ENCODE data around the gene ALK. TPM values are rescaled to one million over a fixed set of nuclear protein-coding genes. Genes with fewer than 3 reads are reported as not detected.

Gene ALK
- total and polyA plus RNA-seq, 7 donors: 0.31 to 2.9 (median 1.2) TPM; not detected in 1

GRCh38 chr2:29526587-29527586, 394.5 kb downstream of the ALK start:
- intact Hi-C loops (cut with DNase I): no loop called here
- 83 to 89% methylated on average over 7 of the region's 7 CpGs for WGBS, 2 donors
- Histone ChIP-seq H3K36me3 (no peaks in the 10 kb centered on the region), H3K27me3 (no peaks in the 10 kb centered on the region), H3K27ac (no peak overlapping the region), H3K4me1 (peaks cover 0 to 12% (median 5%) of the 10 kb centered on the region in 4 donors), H3K9me3 (no peaks in the 10 kb centered on the region), H3K4me3 (no peak overlapping the region)
- DNase-seq: no peak
- no peak for TF ChIP-seq POLR2A (IDR thresholded peaks at IDR 0.05)
- TF ChIP-seq POLR2AphosphoS5 (IDR thresholded peaks at IDR 0.05): no peak
- TF ChIP-seq EP300 (IDR thresholded peaks at IDR 0.05): no peak
- TF ChIP-seq CTCF (IDR thresholded peaks at IDR 0.05): no peak

GRCh38 chr2:29525921-29526320, 395.5 kb downstream of the ALK start:
- intact Hi-C loops (cut with DNase I): no loop called here
- Histone ChIP-seq H3K4me3 (no peak overlapping the region), H3K4me1 (peaks cover 0 to 12% (median 5%) of the 10 kb centered on the region in 4 donors), H3K27ac (no peak overlapping the region), H3K27me3 (no peaks in the 10 kb centered on the region), H3K36me3 (no peaks in the 10 kb centered on the region), H3K9me3 (no peaks in the 10 kb centered on the region)
- no peak for DNase-seq
- WGBS, 2 donors: 85 to 89% methylated on average over 2 of the region's 2 CpGs
- no peak for TF ChIP-seq CTCF (IDR thresholded peaks at IDR 0.05)
- no peak for TF ChIP-seq POLR2AphosphoS5 (IDR thresholded peaks at IDR 0.05)
- TF ChIP-seq EP300 (IDR thresholded peaks at IDR 0.05): no peak
- TF ChIP-seq POLR2A (IDR thresholded peaks at IDR 0.05): no peak

GRCh38 chr2:29524652-29525051, 396.7 kb downstream of the ALK start:
- DNase-seq: no peak
- Histone ChIP-seq H3K4me3 (no peak overlapping the region), H3K27ac (no peak overlapping the region), H3K9me3 (no peaks in the 10 kb centered on the region), H3K27me3 (no peaks in the 10 kb centered on the region), H3K4me1 (peaks cover 0 to 12% (median 5%) of the 10 kb centered on the region in 4 donors), H3K36me3 (no peaks in the 10 kb centered on the region)
- intact Hi-C loops (cut with DNase I): no loop called here
- TF ChIP-seq CTCF (IDR thresholded peaks at IDR 0.05) (no peak), POLR2A (IDR thresholded peaks at IDR 0.05) (no peak), EP300 (IDR thresholded peaks at IDR 0.05) (no peak), POLR2AphosphoS5 (IDR thresholded peaks at IDR 0.05) (no peak)
- 80 to 89% methylated on average over 1 of the region's 1 CpG for WGBS, 2 donors

- DNase-seq: no peak
- TF ChIP-seq POLR2AphosphoS5 (IDR thresholded peaks at IDR 0.05): no peak
- 55 to 65% methylated on average over 5 of the region's 5 CpGs for WGBS, 2 donors
- no peak overlapping the region for H3K4me3 ChIP-seq
- no peaks in the 10 kb centered on the region for H3K27me3 ChIP-seq
- H3K27ac ChIP-seq: no peak overlapping the region
- intact Hi-C loops (cut with DNase I): no loop called here
- H3K4me1 ChIP-seq: no peaks in the 10 kb centered on the region
- H3K9me3 ChIP-seq: no peaks in the 10 kb centered on the region
- no peaks in the 10 kb centered on the region for H3K36me3 ChIP-seq
Measured at GRCh38 chr2:29522951-29523669, 398.3 kb downstream of the ALK start.

- intact Hi-C loops (cut with DNase I): no loop called here
- TF ChIP-seq POLR2A (IDR thresholded peaks at IDR 0.05) (no peak), EP300 (IDR thresholded peaks at IDR 0.05) (no peak), CTCF (IDR thresholded peaks at IDR 0.05) (no peak)
- 78 to 85% methylated on average over 5 of the region's 5 CpGs for WGBS, 2 donors
- H3K27me3 ChIP-seq: no peaks in the 10 kb centered on the region
- H3K4me1 ChIP-seq: no peaks in the 10 kb centered on the region
- no peaks in the 10 kb centered on the region for H3K36me3 ChIP-seq
- H3K4me3 ChIP-seq: no peak overlapping the region
- DNase-seq: no peak
- H3K27ac ChIP-seq: no peak overlapping the region
- H3K9me3 ChIP-seq: no peaks in the 10 kb centered on the region
Measured at GRCh38 chr2:29520001-29520400, 401.4 kb downstream of the ALK start.

Data from sigmoid colon (tissue), 7 donors.